Uterus (tissue), 4 donors: ENCODE data around the gene NAV1. TPM values are rescaled to one million over a fixed set of nuclear protein-coding genes. Genes with fewer than 3 reads are reported as not detected.

Experiments
- DNase-seq, 2 donors: peaks; one replicate each; pipeline ENCODE4 v3.0.0-alpha.2; 2019 to 2020
- H3K27ac ChIP-seq, 2 donors: fragments of 200-600 bp; sonication (generic); 1 replicate in 1 of 2; 2 replicates in 1 of 2; pipeline ENCODE4 v1.5.1; 2016 to 2018
- H3K27me3 ChIP-seq, 2 donors: fragments of 200-600 bp; sonication (generic); one replicate each; pipeline ENCODE4 v1.5.1; 2018 to 2019; ENCODE audit warnings: control low read depth in 1 of 2
- H3K36me3 ChIP-seq, 2 donors: fragments of 200-600 bp; sonication (generic); one replicate each; pipeline ENCODE4 v1.5.1; 2019; ENCODE audit warnings: control low read depth in 1 of 2
- H3K4me1 ChIP-seq, 2 donors: fragments of 200-600 bp; sonication (generic); one replicate each; pipeline ENCODE4 v1.5.1; 2018 to 2019; ENCODE audit warnings: control low read depth in 1 of 2
- H3K4me3 ChIP-seq, 2 donors: fragments of 200-600 bp; sonication (generic); 1 replicate in 1 of 2; 2 replicates in 1 of 2; pipeline ENCODE4 v1.5.1; 2018 to 2019; ENCODE audit warnings: mild to moderate bottlenecking in 1 of 2
- H3K9me3 ChIP-seq, 2 donors: fragments of 200-600 bp; sonication (generic); one replicate each; pipeline ENCODE4 v1.5.1; 2019; ENCODE audit warnings: control low read depth in 1 of 2
- CTCF ChIP-seq, 4 experiments: fragments of 200-600 bp in 2 of 4; fragments of 450-650 bp in 2 of 4; sonication (generic) in 2 of 4; IDR thresholded peaks; one replicate each; pipeline ENCODE4 v1.5.1; 2016 to 2019; ENCODE audit warnings: antibody characterized with exemption in 4 of 4, mild to moderate bottlenecking in 2 of 4, moderate library complexity in 1 of 4
- POLR2A ChIP-seq, 2 donors: fragments of 450-650 bp; IDR thresholded peaks; one replicate each; pipeline ENCODE4 v1.6.1; 2016; ENCODE audit warnings: antibody characterized with exemption in 2 of 2, mild to moderate bottlenecking in 1 of 2, moderate library complexity in 1 of 2
- intact Hi-C: fragments of 100-400 bp; cut with DNase I; formaldehyde crosslinking; loops from one replicate; pipeline ENCODE4 v1.15.1; 2023; ENCODE audit warnings: low total_unique reads
- total RNA-seq, 4 donors: library from RNA; depleted of rRNA in 3 of 4; stranded (reverse); fragments of >200 nt in 3 of 4; gene quantifications; one replicate each; pipeline versions ENCODE4 v1.1.0 to v1.2.4, GENCODE V29; 2014 to 2023
- donor health status: DM: yes; HTN: yes; CAD: no.

Gene NAV1
- total RNA-seq, 4 donors from 2014 or later = 25.1 to 86.1 (median 58.5) TPM

GRCh38 chr1:201584471-201585092 is 45.7 kb downstream of the NAV1 start:
- Histone ChIP-seq H3K4me1 (no peaks in the 10 kb centered on the region), H3K9me3 (no peaks in the 10 kb centered on the region), H3K27me3 (no peaks in the 10 kb centered on the region), H3K4me3 (no peak overlapping the region), H3K27ac (peak overlapping the region in 1 of 2 donors; percentile 48), H3K36me3 (no peaks in the 10 kb centered on the region)
- no peak for TF ChIP-seq POLR2A (IDR thresholded peaks at IDR 0.05)
- no peak for TF ChIP-seq CTCF (IDR thresholded peaks at IDR 0.05)
- intact Hi-C loops = no loop called here
- peak in 1 of 2 donors; percentile 46 for DNase-seq

- Histone ChIP-seq H3K4me1 (no peaks in the 10 kb centered on the region), H3K27me3 (no peaks in the 10 kb centered on the region), H3K36me3 (no peaks in the 10 kb centered on the region), H3K27ac (peak overlapping the region in 1 of 2 donors; percentile 48), H3K9me3 (no peaks in the 10 kb centered on the region), H3K4me3 (no peak overlapping the region)
- intact Hi-C loops = no loop called here
- DNase-seq = no peak
- no peak for TF ChIP-seq CTCF (IDR thresholded peaks at IDR 0.05)
- no peak for TF ChIP-seq POLR2A (IDR thresholded peaks at IDR 0.05)
Measured at GRCh38 chr1:201585093-201585483, 46.2 kb downstream of the NAV1 start.

- no peak overlapping the region for H3K27ac ChIP-seq
- H3K9me3 ChIP-seq = no peaks in the 10 kb centered on the region
- intact Hi-C loops = no loop called here
- H3K4me3 ChIP-seq = no peak overlapping the region
- no peak for DNase-seq
- H3K4me1 ChIP-seq = no peaks in the 10 kb centered on the region
- no peaks in the 10 kb centered on the region for H3K36me3 ChIP-seq
- no peaks in the 10 kb centered on the region for H3K27me3 ChIP-seq
- TF ChIP-seq CTCF (IDR thresholded peaks at IDR 0.05) (no peak), POLR2A (IDR thresholded peaks at IDR 0.05) (no peak)
Measured at GRCh38 chr1:201585901-201586300, 47.0 kb downstream of the NAV1 start.

GRCh38 chr1:201586806-201587205 is 47.9 kb downstream of the NAV1 start:
- no peak for DNase-seq
- TF ChIP-seq POLR2A (IDR thresholded peaks at IDR 0.05) (no peak), CTCF (IDR thresholded peaks at IDR 0.05) (no peak)
- Histone ChIP-seq H3K4me1 (no peaks in the 10 kb centered on the region), H3K27ac (no peak overlapping the region), H3K27me3 (no peaks in the 10 kb centered on the region), H3K4me3 (no peak overlapping the region), H3K36me3 (no peaks in the 10 kb centered on the region), H3K9me3 (no peaks in the 10 kb centered on the region)
- intact Hi-C loops = no loop called here

- intact Hi-C loops = no loop called here
- H3K27ac ChIP-seq = no peak overlapping the region
- H3K4me3 ChIP-seq = no peak overlapping the region
- no peaks in the 10 kb centered on the region for H3K9me3 ChIP-seq
- no peaks in the 10 kb centered on the region for H3K36me3 ChIP-seq
- TF ChIP-seq POLR2A (IDR thresholded peaks at IDR 0.05) (no peak), CTCF (IDR thresholded peaks at IDR 0.05) (no peak)
- H3K4me1 ChIP-seq = no peaks in the 10 kb centered on the region
- no peaks in the 10 kb centered on the region for H3K27me3 ChIP-seq
- no peak for DNase-seq
Measured at GRCh38 chr1:201587729-201588128, 48.8 kb downstream of the NAV1 start.

Other genes with a start within 250 kb of the NAV1 start
- under 1 TPM in 1 of 4 donors, not detected in 3; 0.21 TPM for gene TNNT2, start 161.4 kb upstream of the NAV1 start, total RNA-seq
- 1 to 10 TPM in 1 of 4 donors, under 1 TPM in 2, not detected in 1; 0.26 to 4.8 (median 0.29) TPM for gene LAD1, start 139.8 kb upstream of the NAV1 start, total RNA-seq
- gene TNNI1, start 117.4 kb upstream of the NAV1 start, total RNA-seq = 1 to 10 TPM in 1 of 4 donors, under 1 TPM in 1, not detected in 2; 0.30 to 3.9 TPM
- gene PHLDA3, start 69.9 kb upstream of the NAV1 start, total RNA-seq = 10 to 100 TPM; 14.4 to 80.2 (median 43.7) TPM
- gene CSRP1, start 32.0 kb upstream of the NAV1 start, total RNA-seq = 1,000 to 10,000 TPM in 3 of 4 donors, 100 to 1,000 TPM in 1; 913 to 2,516 (median 1,349) TPM